Measurements from ENCODE around the gene CHST6.
"Not testable (repeated sequence)": the region's sequence is repeated elsewhere in the genome, so short reads cannot be mapped to it uniquely, and the experiment has no call there.

CHST6 gene

DNA sequence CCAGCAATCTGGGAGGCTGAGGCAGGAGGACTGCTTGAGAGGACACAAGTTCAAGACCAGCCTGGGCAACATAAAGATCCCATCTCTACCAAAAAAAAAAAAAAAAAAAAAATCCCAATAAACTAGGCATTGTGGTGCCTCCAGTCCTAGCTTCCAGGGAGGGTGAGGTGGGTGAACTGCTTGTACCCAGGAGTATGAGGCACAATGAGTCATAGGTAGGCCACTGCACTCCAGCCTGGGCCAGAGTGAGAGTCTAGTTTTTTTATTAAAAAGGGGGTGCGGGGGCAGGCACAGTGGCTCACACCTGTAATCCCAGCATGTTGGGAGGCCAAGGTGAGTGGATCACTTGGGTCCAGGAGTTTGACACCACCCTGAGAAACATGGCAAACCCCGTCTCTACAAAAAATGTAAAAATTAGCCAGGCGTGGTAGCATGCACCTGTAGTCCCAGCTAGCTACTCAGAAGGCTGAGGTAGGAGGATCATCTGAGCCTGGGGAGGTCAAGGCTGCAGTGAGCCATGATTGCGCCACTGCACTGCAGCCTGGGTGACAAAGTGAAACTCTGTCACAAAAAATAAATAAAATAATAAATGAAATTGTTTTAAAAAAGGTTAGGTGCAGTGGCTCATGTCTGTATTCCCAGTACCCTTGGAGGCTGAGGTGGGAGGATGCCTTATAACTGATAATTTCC lies 7.8 kb upstream of the CHST6 start:
- FAIRE-seq: no peak

GRCh38 chr16:75501820-75502219 lies 6.6 kb upstream of the CHST6 start:
- FAIRE-seq: not testable (repeated sequence)

DNA sequence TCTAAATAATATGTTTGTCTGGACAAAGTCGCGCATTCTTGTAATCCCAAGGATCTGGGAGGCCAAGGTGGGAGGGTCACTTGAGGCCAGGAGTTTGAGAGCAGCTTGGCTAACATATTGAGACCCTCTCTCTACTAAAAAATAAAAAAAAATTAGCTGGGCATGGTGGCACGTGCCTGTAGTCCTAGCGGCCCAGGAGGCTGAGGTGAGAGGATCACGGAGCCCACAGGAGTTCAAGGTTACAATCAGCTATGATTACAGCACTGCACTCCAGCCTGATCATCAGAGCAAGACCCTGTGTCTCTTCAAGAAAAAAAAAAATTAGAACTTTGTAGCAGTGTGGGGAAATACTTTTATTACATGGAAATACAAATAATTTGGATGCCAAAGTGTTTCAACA lies 6.1 kb upstream of the CHST6 start:
- no peak for FAIRE-seq

DNA sequence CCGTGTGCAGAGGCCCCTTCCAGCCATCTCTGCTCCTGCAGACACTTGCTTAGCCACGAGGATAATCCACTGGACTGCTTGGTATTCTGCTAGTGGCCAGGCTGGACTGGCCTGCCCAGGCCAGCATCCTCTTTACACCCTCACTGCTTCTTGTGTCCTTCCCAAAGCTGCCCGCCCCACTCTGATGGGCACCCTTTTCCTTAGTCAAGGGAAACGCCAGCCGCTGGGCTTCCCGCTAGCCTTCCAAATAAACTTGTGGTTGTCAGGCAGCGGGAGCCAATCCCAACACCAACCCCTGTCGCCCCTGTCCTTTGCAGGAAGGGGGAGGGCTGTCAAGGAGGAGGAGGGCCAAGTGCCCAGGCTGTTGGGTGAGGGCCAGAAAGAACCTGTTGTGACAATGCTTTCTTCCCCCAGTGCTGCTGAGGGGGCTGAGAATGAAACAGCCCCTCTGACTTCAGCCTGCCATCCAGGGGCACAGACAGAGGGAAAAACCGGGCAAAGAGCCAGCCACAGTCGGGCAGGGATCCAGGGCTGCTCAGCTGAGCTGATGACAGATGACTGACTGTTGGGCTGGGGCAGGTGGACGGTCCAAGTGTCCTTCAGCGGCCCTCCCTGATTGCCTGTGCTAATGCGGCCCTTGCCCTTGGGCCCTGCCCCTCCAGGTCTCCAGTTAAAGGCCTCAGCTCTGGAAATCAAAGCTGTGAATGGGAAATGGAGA lies 3.5 kb upstream of the CHST6 start:
- not testable (repeated sequence) for FAIRE-seq

- FAIRE-seq: no peak
Observed at GRCh38 chr16:75497558-75497957, 2.3 kb upstream of the CHST6 start.

GRCh38 chr16:75494661-75495075 lies 573 bp downstream of the CHST6 start:
- no peak for FAIRE-seq

DNA sequence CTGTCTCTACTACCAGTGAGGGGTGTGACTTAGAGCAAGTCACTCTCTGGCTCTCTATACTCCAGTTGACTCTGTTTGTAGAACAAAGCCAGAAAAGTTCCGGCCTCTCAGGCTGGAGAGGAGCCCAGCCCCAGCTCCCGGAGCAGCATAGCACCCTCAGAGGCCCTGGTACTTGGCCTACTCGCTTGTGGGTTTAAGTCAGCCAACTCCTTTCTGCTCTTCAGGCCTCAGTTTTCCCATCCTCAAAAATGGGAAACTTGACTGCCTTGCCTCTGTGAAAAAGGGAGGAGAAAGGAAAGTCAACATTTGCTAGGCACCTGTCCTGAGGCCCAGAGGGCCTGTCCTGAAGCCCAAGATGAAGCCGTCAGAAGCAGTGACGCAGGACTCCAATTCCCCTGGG lies 1.1 kb downstream of the CHST6 start:
- FAIRE-seq: no peak

GRCh38 chr16:75491876-75492275 lies 3.4 kb downstream of the CHST6 start:
- no peak for FAIRE-seq

GRCh38 chr16:75488322-75488721 lies 6.9 kb downstream of the CHST6 start:
- no peak for FAIRE-seq

GRCh38 chr16:75486676-75487313 lies 8.4 kb downstream of the CHST6 start:
- no peak for FAIRE-seq

GRCh38 chr16:75486014-75486675 lies 9.1 kb downstream of the CHST6 start:
- FAIRE-seq: no peak

GRCh38 chr16:75485230-75486013 lies 9.8 kb downstream of the CHST6 start:
- no peak for FAIRE-seq

DNA sequence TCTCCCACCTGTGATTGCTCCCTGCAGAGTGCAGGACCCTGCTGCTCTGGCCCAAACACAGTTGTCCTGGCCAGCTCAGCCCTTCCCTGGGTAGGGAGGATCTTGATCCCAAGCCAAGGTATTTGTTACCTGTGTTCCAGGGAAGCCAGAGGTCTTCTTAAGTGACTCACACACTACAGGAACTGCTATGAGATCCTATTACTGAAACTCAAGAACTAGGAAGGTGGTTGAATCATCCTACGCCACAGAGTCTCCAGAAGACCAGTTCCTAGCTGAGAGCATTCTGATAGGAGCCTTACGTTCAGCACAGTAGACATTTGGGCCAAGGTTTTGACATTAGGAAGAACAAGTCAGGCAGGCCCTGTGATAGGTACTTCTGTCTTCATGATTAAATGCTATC lies 12.0 kb downstream of the CHST6 start:
- no peak for FAIRE-seq

- FAIRE-seq: no peak
Observed at GRCh38 chr16:75482434-75483205, 12.6 kb downstream of the CHST6 start.

GRCh38 chr16:75481475-75481874 lies 13.8 kb downstream of the CHST6 start:
- no peak for FAIRE-seq

DNA sequence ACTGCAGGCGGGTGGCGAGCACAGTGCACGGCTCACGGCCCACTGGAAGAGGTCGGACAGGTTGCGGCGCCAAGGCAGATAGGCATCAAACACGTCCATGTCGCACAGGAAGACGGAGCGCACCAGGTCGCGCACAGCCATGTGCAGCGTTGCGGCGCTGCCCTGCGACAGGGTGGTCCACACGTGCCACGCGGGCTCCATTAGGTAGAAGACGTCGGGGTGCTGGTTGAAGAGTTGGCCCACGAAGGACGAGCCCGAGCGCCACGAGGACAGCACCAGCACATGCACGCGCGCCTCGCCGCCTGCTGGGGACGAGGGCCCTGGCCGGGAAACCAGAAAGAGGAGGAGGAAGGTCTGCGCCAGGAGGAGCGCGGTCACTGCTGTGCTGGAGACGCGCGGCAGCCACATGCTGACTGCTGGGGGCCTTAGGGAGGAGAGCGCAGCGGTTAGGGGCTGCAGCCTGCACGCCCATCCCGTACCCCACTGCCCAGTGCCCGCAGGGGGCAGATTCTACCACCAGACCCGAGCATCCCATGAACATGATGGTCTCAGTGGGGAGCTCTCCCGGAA lies 15.7 kb downstream of the CHST6 start:
- no peak for FAIRE-seq

GRCh38 chr16:75478480-75479345 lies 16.5 kb downstream of the CHST6 start:
- FAIRE-seq: no peak

DNA sequence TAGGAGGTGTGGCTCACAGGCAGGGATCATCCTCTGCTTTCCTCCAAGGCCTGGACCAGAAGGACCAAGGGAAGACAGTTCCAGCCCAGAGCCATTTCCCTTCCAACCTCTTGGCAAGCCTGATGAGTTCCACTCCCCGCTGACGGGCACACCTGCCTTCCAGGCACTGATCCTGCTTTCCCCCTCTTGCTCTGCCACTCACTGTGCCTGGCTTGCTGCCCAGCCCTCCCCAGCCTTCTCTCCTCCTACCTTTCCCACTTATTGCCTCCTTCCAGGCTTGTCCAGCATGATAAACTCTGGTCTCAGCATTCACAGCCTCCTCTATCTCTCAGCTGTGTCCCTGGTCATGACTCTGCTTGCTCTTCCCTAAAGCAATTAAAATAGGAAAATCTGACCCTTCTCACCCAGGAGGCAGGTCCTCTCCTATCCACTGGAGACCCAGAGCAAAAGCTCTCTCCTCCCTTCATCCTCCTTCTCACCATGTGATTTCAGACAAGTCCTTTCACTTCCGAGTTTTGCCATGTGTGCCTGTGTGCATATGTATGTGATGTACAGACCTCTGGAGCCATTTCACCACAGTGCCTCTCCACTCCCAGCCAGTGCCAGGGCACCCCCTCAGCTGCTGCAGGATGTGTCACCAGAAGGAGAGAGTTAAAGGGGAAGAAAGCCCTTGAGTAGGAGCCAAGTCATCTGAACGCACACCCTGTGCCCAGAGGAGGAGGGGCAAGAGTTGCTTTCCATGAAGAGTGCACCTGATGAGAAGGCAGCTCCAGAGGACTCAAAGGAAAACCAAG lies 17.4 kb downstream of the CHST6 start:
- no peak for FAIRE-seq

DNA sequence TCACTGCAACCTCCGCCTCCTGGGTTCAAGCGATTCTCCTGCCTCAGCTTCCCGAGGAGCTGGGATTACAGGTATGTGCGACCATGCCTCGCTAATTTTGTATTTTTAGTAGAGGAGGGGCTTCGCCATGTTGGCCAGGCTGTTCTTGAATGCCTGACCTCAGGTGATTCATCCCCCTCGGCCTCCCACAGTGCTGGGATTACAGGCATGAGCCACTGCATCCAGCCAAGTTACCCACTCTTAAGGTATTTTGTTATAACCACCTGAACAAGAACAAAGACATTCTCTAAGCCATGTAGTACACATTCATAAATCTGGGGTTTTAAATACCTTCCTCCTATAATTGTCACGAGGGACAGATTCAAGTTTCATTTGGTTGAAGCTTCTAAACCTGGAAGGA lies 18.4 kb downstream of the CHST6 start:
- FAIRE-seq: no peak

- FAIRE-seq: no peak
Observed at GRCh38 chr16:75475420-75475847, 19.8 kb downstream of the CHST6 start.
